Activated CD4-positive, alpha-beta T cell treated with anti-CD3 and anti-CD28 coated beads for 48 hours (primary cell): ENCODE data around the gene TOE1.
"Not testable (repeated sequence)": the region's sequence is repeated elsewhere in the genome, so short reads cannot be mapped to it uniquely, and the experiment has no call there.

Experiments
- DNase-seq: peaks from one replicate; pipeline ENCODE4 v3.0.0-alpha.2; 2020

TOE1 gene

GRCh38 chr1:45339789-45340558, at the start of gene TOE1, which contains the start of gene MUTYH:
TSS of gene TOE1 (plus strand) at chr1:45340170. CDS start at chr1:45340253, 83 bp downstream.
TSS of gene MUTYH (minus strand) at chr1:45340440. CDS start at chr1:45334505, 5,935 bp downstream.
- peak; percentile 99 for DNase-seq

GRCh38 chr1:45291002-45291401, 49.0 kb upstream of the TOE1 start:
- DNase-seq: not testable (repeated sequence)

- no peak for DNase-seq
Measured at GRCh38 chr1:45291716-45292115, 48.3 kb upstream of the TOE1 start.

- DNase-seq: no peak
Measured at GRCh38 chr1:45297666-45298356, 42.2 kb upstream of the TOE1 start.

- DNase-seq: no peak
Measured at GRCh38 chr1:45299296-45299695, 40.7 kb upstream of the TOE1 start.

- DNase-seq: peak; percentile 46
Measured at GRCh38 chr1:45299981-45300668, 39.8 kb upstream of the TOE1 start.

- DNase-seq: no peak
Measured at GRCh38 chr1:45300669-45300997, 39.3 kb upstream of the TOE1 start.

GRCh38 chr1:45302505-45303150, 37.3 kb upstream of the TOE1 start:
- DNase-seq: no peak

GRCh38 chr1:45303520-45304310, 36.3 kb upstream of the TOE1 start:
- peak; percentile 99 for DNase-seq

GRCh38 chr1:45304311-45305081, 35.5 kb upstream of the TOE1 start:
- DNase-seq: peak; percentile 29

- no peak for DNase-seq
Measured at GRCh38 chr1:45305231-45305630, 34.7 kb upstream of the TOE1 start.

GRCh38 chr1:45306319-45306718, 33.7 kb upstream of the TOE1 start:
- DNase-seq: peak; percentile 75

- DNase-seq: no peak
Measured at GRCh38 chr1:45306905-45307304, 33.1 kb upstream of the TOE1 start.

GRCh38 chr1:45314266-45314665, 25.7 kb upstream of the TOE1 start:
- no peak for DNase-seq

- no peak for DNase-seq
Measured at GRCh38 chr1:45317166-45317565, 22.8 kb upstream of the TOE1 start.

GRCh38 chr1:45319761-45320160, 20.2 kb upstream of the TOE1 start:
- DNase-seq: no peak

GRCh38 chr1:45321444-45321843, 18.5 kb upstream of the TOE1 start:
- DNase-seq: no peak

- no peak for DNase-seq
Measured at GRCh38 chr1:45322486-45323040, 17.4 kb upstream of the TOE1 start.

GRCh38 chr1:45325851-45326506, 14.0 kb upstream of the TOE1 start:
- DNase-seq: no peak
